Measurements from ENCODE around the gene NCL. TPM values are rescaled to one million over a fixed set of nuclear protein-coding genes. Genes with fewer than 3 reads are reported as not detected.
A peak's percentile ranks its signal among the peaks of the same experiment; 100 is the strongest.

Gene NCL
- total RNA-seq (2021; fragmentation: NEBNext Ultra II Directional; extraction: Animal tissue kit (Norgen Biotek cat#: 25700)), result 100 to 1,000 TPM; 503 to 649 (median 589) TPM
- long read RNA-seq, full-length matches to known transcripts, result 355 of 578 reads
- long read RNA-seq, partial matches to known transcripts, result 206 of 578 reads
- long read RNA-seq, other reads (novel, unspliced or antisense), result 17 of 578 reads

GRCh38 chr2:231463698-231464575 lies at the start of gene NCL:
Gene NCL (minus strand): TSS chr2:231464484. CDS start chr2:231464353, 131 bp downstream.
- peak within 1 kb of the TSS; percentile 95 for H3K4me3 Mint-ChIP-seq
- H3K9me3 Mint-ChIP-seq, result no peaks in the 10 kb centered on the region; the same call in 1 of the 2 replicates
- H3K36me3 Mint-ChIP-seq (ENCODE audit: low read depth), result peaks cover 45% of the 10 kb centered on the region
- peaks cover 3% of the 10 kb centered on the region; the same call in 1 of the 2 replicates for H3K27me3 Mint-ChIP-seq (ENCODE audit: insufficient read depth)
- TF ChIP-seq CTCF (IDR thresholded peaks at IDR 0.05), result peak; percentile 16
- H3K27ac Mint-ChIP-seq, result peak within 1 kb of the TSS; percentile 98
- DNase-seq, result peak; percentile 98
- peaks cover 42% of the 10 kb centered on the region for H3K4me1 Mint-ChIP-seq (ENCODE audit: low read depth)

GRCh38 chr2:231513746-231514224 lies 49.5 kb upstream of the NCL start:
- H3K36me3 Mint-ChIP-seq (ENCODE audit: low read depth), result no peaks in the 10 kb centered on the region

GRCh38 chr2:231512222-231512621 lies 47.9 kb upstream of the NCL start:
- no peak for DNase-seq
- Mint-ChIP-seq H3K36me3 (ENCODE audit: low read depth) (no peaks in the 10 kb centered on the region), H3K27me3 (ENCODE audit: insufficient read depth) (peaks cover 5% of the 10 kb centered on the region; the same call in 1 of the 2 replicates), H3K27ac (no peak overlapping the region), H3K4me1 (ENCODE audit: low read depth) (peaks cover 15% of the 10 kb centered on the region), H3K9me3 (no peaks in the 10 kb centered on the region), H3K4me3 (no peak overlapping the region)
- no peak for TF ChIP-seq CTCF (IDR thresholded peaks at IDR 0.05)

More at GRCh38 chr2:231513746-231514224, 49.5 kb upstream of the NCL start:
- TF ChIP-seq CTCF (IDR thresholded peaks at IDR 0.05), result no peak
- Mint-ChIP-seq H3K4me1 (ENCODE audit: low read depth) (peaks cover 15% of the 10 kb centered on the region), H3K27me3 (ENCODE audit: insufficient read depth) (peaks cover 5% of the 10 kb centered on the region), H3K27ac (peak overlapping the region; percentile 97), H3K9me3 (no peaks in the 10 kb centered on the region), H3K4me3 (peak overlapping the region; percentile 94)
- no peak for DNase-seq

GRCh38 chr2:231503766-231504165 lies 39.5 kb upstream of the NCL start:
- no peak for DNase-seq
- no peaks in the 10 kb centered on the region for H3K9me3 Mint-ChIP-seq
- no peak overlapping the region for H3K4me3 Mint-ChIP-seq
- H3K27me3 Mint-ChIP-seq (ENCODE audit: insufficient read depth), result no peaks in the 10 kb centered on the region; the same call in 1 of the 2 replicates
- no peak for TF ChIP-seq CTCF (IDR thresholded peaks at IDR 0.05)
- H3K4me1 Mint-ChIP-seq (ENCODE audit: low read depth), result no peaks in the 10 kb centered on the region
- no peaks in the 10 kb centered on the region for H3K36me3 Mint-ChIP-seq (ENCODE audit: low read depth)
- H3K27ac Mint-ChIP-seq, result no peak overlapping the region

GRCh38 chr2:231502596-231502995 lies 38.3 kb upstream of the NCL start:
- H3K27me3 Mint-ChIP-seq (ENCODE audit: insufficient read depth), result no peaks in the 10 kb centered on the region; the same call in 1 of the 2 replicates
- DNase-seq, result no peak
- no peak for TF ChIP-seq CTCF (IDR thresholded peaks at IDR 0.05)
- H3K4me3 Mint-ChIP-seq, result no peak overlapping the region
- no peaks in the 10 kb centered on the region for H3K36me3 Mint-ChIP-seq (ENCODE audit: low read depth)
- H3K27ac Mint-ChIP-seq, result no peak overlapping the region
- no peaks in the 10 kb centered on the region for H3K9me3 Mint-ChIP-seq
- no peaks in the 10 kb centered on the region for H3K4me1 Mint-ChIP-seq (ENCODE audit: low read depth)

Measured in HFFc6 (cell line).